GM12891 (cell line): ENCODE data around the gene C11orf65. TPM values are rescaled to one million over a fixed set of nuclear protein-coding genes. Genes with fewer than 3 reads are reported as not detected.
A peak's percentile ranks its signal among the peaks of the same experiment; 100 is the strongest.

Source experiments
- DNase-seq: peaks from one replicate; pipeline ENCODE4 v3.0.0; 2011; ENCODE audit warnings: low spot score; ENCODE audit not compliant: insufficient read length
- FAIRE-seq: peaks from 2 replicates; lab custom pipeline; 2011; peaks lifted over from hg19 to GRCh38; lab: Jason Lieb, UNC
- PAX5 ChIP-seq: IDR thresholded peaks from 2 replicates; pipeline ENCODE4 v1.6.1; 2011; ENCODE audit warnings: low read length, moderate library complexity, mild to moderate bottlenecking; ENCODE audit not compliant: insufficient read depth, severe bottlenecking
- POLR2A ChIP-seq: IDR thresholded peaks from 2 replicates; pipeline ENCODE4 v1.6.1; 2011; ENCODE audit warnings: low read depth, low read length, control low read depth
- POLR2AphosphoS5 ChIP-seq: IDR thresholded peaks from 2 replicates; pipeline ENCODE4 v1.6.1; 2011; ENCODE audit warnings: low read depth, low read length, control low read depth
- POU2F2 ChIP-seq: IDR thresholded peaks from 2 replicates; pipeline ENCODE4 v1.6.1; 2011; ENCODE audit warnings: low read depth, mild to moderate bottlenecking, control low read depth, low read length, moderate library complexity
- SPI1 ChIP-seq: IDR thresholded peaks from 2 replicates; pipeline ENCODE4 v1.6.1; 2011; ENCODE audit warnings: low read depth, low read length, control low read depth
- TAF1 ChIP-seq: IDR thresholded peaks from 2 replicates; pipeline ENCODE4 v1.6.1; 2011; ENCODE audit warnings: low read depth, low read length, control low read depth
- polyA plus RNA-seq: library from polyadenylated mRNA; unstranded; fragments of >200 nt; gene quantifications from one replicate; pipeline ENCODE4 v1.2.1, GENCODE V29; 2012; ENCODE audit warnings: low read depth, missing spikeins, inconsistent platforms; ENCODE audit not compliant: missing spikeins

The C11orf65 gene, protein sequence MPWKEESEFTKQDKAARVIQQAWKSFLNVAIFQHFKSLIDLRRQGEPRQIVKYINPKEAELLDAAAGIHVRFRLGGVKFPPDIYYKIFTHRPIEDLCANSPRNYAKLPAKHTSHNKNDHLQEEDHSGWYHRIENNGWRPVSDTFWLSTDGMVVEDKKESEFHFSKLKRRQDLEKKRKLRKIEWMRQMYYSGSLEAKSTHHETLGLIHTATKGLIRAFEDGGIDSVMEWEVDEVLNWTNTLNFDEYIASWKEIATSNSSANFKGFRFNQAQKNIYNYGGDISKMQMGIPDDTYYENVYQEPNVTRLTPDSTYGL
- polyA plus RNA-seq, result 2.0 TPM

DNA sequence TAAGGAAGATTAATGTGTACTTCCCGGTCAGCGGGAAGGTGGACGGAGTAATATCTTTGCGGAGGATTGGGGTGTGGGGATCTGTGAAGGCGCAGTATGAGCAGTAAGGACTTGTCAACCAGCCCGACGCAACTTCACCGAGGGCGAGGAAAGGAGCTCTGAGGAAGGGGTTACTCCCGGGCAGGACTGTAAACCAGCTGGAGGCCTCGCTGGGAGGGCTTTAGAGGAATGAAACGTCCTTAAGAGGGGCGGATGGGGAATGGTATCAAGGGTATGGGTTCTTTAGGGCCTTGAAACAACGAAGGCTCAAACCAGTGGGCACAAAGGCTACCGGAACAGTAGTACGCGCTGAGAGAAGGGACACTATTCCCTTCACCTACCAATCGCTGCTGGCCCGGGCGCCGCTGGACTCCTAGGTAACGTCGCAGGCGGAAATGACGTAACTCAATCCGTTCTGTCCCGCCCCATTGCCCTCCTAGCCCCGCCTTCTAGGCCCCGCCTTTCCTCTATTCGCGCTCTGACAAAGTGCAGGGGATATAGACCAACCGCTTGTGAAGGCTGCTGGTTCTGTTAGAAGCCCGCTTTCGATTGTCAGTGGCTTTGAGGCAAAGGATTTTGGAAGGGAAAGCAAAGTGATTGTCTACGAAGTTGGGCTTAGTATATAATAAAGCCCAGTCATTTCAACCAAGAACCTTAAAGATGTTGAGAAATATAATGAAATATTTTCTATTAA lies at the start of gene C11orf65:
Gene C11orf65 (minus strand): TSS at position 439 of the 733 bp plus-strand sequence. CDS start 5,970 bp downstream, outside the sequence.
- TF ChIP-seq POLR2A, result peak; percentile 98
- TF ChIP-seq POLR2AphosphoS5, result peak; percentile 97
- no peak for TF ChIP-seq PAX5
- TF ChIP-seq POU2F2, result peak; percentile 73; the same call in 1 of the 2 replicates
- TF ChIP-seq TAF1, result peak; percentile 85
- TF ChIP-seq SPI1, result 0 out of 2 replicates have a peak, but pooled peaks have one; percentile 11
- FAIRE-seq (peak; percentile 100), DNase-seq (peak; percentile 54)

DNA sequence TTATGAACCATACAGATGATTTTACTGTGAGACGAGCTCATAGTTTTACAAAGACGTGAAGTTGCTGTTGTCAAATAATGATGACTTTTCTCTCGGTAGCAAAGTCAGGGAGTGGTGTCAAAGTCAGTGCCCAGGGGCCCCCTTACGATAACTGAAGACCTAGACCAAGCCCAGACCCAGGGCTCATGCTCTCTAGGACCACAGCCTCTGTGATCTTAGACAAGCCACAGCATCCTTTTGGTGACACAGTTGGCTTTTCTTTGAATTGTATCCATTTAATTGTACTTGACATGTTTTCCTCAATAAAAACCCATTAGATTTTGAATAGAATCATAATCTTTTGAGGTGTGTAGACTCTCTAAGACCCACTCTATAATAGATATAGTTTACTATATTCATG lies 48.8 kb upstream of the C11orf65 start:
- TF ChIP-seq POLR2AphosphoS5, result no peak
- DNase-seq, result no peak
- no peak for FAIRE-seq

- DNase-seq, result no peak
- TF ChIP-seq TAF1, result no peak
- no peak for TF ChIP-seq POU2F2
- no peak for TF ChIP-seq SPI1
- TF ChIP-seq POLR2A, result no peak
- no peak for TF ChIP-seq POLR2AphosphoS5
- TF ChIP-seq PAX5, result no peak
- no peak for FAIRE-seq
Measured at GRCh38 chr11:108512708-108513107, 45.4 kb upstream of the C11orf65 start.

DNA sequence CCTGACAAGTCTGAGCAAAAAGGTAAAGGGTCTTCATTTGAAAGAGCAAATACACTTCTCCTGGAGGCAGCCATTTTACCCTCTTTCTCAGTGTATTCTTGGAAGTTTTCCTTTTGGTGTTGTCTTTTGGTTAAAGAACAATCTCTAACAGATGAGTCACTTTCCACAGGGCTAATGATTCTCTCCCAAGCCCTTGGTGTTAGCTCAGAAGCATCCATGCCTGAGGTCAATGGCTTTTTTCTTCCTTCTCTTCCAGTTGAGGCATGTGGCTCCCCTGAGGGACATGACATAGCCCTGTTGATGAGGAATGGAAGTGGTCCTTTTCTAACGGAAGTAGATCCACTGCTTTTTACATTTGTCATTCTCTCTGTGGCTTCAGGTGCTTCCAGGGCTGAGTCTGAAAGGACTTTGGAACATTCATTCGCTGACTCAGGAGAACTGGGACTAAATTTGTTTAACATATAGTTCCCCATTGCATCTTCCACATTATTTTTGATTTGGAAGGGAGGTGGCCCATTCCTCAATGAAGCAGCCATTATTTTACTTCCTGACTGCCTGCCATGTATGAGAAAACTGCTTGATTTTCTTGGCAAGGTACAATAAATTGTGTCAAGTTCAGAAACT lies 44.6 kb upstream of the C11orf65 start:
- FAIRE-seq, result no peak
- TF ChIP-seq POLR2A (no peak), POU2F2 (no peak), POLR2AphosphoS5 (no peak), TAF1 (no peak), SPI1 (no peak), PAX5 (no peak)
- no peak for DNase-seq

- no peak for TF ChIP-seq POLR2AphosphoS5
- no peak for TF ChIP-seq TAF1
- no peak for TF ChIP-seq POLR2A
- TF ChIP-seq SPI1, result no peak
- no peak for TF ChIP-seq POU2F2
- TF ChIP-seq PAX5, result no peak
- no peak for DNase-seq
- FAIRE-seq, result no peak
Measured at GRCh38 chr11:108508653-108509593, 41.6 kb upstream of the C11orf65 start.

- TF ChIP-seq PAX5 (no peak), TAF1 (no peak), POLR2AphosphoS5 (no peak), SPI1 (no peak), POLR2A (no peak), POU2F2 (no peak)
- DNase-seq (no peak), FAIRE-seq (no peak)
Measured at GRCh38 chr11:108501396-108501795, 34.1 kb upstream of the C11orf65 start.

DNA sequence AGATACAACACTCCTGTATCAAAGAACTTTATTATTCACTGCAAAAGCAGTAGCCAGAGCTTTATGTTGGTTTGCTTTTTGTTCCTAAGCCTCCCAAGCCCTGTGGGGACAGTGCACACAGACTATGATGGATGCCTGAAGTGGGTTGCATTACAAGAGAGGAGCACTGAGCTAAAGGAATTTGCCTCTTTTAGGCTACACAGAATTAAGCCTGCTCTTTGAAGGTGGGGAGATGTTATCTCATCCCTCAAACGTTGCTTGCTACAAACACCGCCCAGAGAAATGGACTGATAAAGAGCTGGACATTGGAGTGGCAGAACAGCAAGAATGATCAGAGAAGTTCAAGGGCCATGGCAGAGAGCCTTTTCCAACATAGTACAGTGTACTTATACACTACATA lies 33.4 kb upstream of the C11orf65 start:
- DNase-seq (no peak), FAIRE-seq (no peak)
- TF ChIP-seq SPI1 (no peak), PAX5 (no peak), TAF1 (no peak), POLR2AphosphoS5 (no peak), POLR2A (no peak), POU2F2 (no peak)

DNA sequence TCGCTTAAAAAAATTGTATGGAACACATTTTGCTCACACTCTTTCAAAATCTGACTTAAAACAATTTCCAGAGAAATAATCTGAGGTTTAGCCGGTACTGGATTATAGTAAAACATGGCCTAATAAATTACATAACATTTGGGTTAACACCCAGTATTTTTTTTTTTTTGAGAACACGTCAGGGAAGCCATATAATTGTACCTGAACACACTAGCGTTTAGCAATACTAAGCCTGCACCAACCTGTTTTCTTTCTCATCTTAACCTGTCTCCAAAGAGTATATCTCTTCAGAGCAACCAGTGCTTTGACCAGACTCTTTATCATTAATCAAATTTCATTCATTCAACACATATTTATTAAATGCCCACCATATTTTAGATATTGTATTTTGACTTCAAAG lies 32.8 kb upstream of the C11orf65 start:
- no peak for DNase-seq
- FAIRE-seq, result no peak
- TF ChIP-seq SPI1, result no peak
- no peak for TF ChIP-seq TAF1
- no peak for TF ChIP-seq POU2F2
- TF ChIP-seq POLR2A, result no peak
- no peak for TF ChIP-seq POLR2AphosphoS5
- no peak for TF ChIP-seq PAX5
